Hematopoietic multipotent progenitor cell treated with erythropoietin and hydrocortisone succinate and interleukin-3 and kit ligand, for 6 days (in vitro differentiated cells): ENCODE results near the gene DOK6.

Experiments used
- DNase-seq: peaks from one replicate; pipeline ENCODE4 v3.0.0-alpha.2; 2015

Gene DOK6

DNA sequence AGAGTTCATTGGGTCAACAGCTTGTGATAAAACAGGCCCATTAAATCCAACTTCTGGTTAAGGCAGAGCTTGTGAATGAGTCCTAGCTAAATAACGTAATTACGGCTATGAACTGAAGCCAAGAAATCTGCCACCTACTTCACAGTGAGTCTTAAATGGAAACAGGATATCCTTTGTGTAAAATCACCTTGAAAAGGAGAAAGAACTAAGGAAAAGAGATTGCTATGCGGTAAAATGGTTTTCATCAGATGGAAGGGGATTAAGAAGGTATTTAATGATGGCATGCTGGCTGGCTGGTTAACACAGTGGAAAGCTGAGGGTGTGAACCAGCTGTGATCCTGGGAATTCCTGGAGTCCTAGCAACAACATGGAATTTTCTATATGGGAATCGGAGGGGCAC, 156.6 kb downstream of the DOK6 start:
- no peak for DNase-seq

DNA sequence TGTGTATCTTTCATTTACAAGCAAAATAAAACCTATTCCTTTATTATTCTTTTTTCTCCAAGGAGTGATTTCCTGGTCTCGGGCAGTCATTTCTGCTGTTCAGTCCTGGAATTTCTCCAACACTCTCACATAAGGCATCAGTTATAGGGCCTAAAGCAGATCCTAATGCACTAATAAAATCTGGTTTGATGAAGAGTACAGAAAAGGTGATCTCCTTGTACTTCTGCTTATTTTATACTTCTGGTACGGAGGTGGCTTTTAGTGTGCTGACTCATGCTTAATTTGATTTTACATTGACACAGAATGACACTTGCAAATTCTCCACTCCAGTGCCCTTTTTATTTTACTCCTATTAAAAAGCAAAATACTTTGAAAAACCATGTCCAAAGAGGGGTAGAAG, 157.4 kb downstream of the DOK6 start:
- DNase-seq: no peak

DNA sequence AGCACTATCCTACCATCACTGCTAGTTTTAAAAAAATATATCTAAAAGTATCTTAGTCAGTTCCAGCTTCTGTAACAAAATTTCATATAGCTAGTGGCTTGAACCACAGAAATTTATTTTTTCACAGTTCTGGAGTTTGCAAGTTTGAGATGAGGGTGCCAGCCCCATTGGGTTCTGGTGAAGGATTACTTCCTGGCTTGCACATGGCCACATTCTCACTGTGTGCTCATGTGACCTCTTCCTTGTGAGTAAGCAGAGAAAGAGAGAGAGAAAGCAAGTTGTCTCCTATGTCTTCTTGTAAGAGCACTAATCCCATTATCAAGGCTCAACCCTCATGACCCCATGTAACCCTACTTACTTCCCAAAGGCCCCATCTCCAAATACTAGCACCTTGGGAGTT, 158.9 kb downstream of the DOK6 start:
- no peak for DNase-seq

DNA sequence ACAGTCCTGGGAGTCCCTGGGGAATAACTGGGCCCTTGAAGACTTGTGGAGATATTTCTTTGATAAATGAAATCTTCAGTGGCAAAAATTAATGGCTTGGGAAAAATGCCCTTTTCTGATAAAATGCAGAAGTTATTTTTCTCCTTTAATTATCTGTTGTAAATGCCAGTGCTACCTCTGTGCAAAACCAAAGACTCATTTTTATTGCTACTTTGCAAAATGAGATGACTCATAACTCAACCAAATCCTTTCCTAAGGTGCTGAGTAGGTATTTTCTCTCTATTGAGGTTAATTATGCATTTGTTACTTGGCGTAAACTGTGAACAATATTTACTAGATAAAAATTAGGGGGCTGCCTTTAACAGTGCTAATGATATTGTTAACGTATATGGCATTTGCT, 163.9 kb downstream of the DOK6 start:
- no peak for DNase-seq

DNA sequence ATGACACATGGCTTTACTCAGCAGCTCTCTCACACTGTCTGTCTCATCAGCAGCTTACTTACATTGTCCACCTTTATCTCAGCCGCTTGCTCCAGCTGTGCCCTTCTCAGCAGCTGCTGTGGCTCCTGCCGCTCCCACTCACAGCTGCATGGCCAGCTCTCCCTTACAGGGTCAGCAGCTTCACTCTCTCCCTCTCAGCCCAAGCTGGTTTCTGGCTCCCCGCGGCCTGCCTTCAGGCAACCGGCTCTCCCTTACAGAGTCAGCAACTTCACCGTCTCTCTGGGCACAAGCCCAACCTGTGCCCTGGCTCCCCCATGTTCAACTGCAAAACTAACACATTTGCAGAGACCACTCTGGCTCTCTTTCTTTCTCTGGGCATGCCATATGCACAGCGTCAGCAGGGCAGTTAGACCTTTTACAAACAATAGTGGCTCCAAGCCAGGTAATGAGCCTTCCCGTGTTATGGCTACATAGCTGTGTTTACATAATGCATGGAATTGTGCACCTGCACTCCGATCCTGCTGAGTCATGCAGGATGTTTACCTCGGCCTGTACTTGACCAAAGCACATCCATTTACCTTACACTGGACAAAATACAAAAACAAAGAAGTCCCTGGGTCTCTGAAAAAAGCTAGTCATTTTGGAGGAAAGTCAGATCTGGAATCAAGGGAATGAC, 167.3 kb downstream of the DOK6 start:
- no peak for DNase-seq

DNA sequence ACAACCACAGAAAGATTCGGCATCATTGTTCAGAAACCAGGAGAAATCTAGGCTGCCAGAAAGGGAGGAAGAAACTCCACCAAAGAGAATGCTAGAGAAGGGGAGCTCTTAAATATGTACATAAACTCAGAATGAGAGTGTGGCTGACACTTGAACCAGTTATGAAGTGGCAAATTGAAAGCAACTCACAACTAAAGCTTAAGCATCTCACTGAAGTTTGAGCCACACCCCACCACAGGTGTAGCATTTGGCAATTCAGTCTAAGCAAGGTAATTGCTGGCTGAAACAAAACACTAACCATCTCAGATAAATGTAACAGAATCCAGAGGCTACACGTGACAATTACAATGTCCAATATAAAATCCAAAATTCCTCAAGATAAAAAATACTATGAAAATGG, 168.4 kb downstream of the DOK6 start:
- DNase-seq: no peak

DNA sequence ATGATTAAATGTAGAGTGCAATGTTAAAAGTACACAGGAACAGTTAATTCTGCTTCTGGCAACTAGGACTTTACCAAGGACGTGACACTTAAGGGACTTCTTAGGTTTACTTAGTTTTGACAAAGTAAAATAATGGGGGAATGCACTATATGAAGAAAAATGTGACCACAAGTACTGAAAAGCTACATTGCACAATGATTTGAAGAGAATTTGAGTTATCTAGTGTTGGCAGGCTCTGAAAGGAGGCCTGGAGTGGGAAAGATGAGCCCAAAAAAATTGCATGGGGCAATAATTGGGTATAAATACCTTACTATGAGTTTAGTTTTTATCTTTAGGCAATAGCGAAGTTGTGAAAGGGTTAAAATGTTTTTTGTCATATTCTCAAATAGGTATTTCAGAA, 173.7 kb downstream of the DOK6 start:
- no peak for DNase-seq

DNA sequence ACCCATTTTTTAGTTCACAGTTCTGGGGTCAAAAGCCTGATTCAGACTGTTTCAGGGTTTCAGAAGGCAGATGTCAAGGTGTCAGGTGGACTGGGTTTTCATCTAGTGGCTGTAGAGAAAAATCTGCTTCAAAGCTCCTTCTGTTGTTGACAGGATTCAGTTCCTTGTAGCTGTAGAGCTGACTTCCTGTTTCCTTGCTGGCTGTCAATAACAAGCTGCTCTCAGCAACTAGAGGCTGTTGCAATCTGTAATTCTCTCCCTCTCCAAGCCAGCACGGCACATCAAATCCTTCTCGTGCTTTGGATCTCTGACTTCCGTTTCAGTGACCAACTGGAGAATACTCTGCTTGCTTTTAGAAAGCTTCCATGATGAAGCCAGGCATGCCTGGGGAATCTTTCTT, 179.4 kb downstream of the DOK6 start:
- no peak for DNase-seq

DNA sequence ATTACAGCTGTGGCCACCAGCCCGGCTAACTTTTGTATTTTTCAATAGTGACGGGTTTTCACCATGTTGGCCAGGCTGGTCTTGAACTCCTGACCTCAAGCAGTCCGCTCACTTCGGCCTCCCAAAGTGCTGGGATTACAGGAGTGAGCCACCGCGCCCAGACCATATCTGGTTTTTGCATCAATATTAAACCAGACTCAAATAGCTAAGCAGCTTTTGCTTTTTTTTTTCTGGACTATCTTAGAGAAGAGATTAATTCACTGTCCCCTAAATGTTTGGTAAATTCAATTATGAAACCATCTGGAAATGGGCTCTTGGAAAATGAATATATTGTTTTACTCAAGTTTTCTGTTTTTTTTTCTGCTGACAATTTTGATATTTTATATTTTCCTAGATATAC, 183.7 kb downstream of the DOK6 start:
- DNase-seq: no peak

DNA sequence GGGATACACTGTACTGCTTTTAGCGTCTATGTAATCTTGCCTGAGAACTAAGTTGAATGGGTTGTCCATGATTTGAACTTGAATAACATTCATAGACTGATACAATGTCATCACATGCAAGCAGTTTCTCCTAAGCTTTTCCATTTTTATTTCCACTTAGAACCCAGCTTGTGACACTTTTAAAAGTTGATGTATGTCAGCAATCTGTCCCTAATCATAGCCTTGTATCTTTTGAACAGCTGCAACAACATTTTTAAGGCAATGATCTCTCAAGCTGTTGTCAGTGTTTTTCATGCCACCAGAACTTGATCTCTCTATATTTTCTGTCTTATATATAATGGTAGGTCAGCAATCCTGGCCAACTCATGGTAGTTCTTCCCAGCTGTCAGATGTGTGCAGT, 185.0 kb downstream of the DOK6 start:
- no peak for DNase-seq

DNA sequence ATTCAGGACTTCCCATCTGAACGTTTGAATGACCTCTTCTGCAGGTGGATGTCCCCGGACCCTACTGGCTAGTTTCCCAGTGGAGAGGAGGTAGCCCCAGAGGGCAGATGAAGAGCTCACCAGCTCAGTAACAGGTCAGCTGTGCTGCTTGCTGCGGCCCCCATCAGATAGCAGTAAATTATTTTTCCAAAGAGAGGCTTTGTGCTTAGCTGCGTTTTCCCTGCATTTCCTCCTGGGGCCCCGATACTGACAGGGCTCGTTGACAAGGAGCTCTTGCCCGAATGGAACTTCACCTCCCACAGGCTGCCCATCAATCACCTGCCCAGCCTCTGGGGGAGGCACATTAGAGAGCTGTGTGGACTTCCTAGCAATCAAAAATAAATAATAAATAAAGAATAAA, 185.8 kb downstream of the DOK6 start:
- no peak for DNase-seq

DNA sequence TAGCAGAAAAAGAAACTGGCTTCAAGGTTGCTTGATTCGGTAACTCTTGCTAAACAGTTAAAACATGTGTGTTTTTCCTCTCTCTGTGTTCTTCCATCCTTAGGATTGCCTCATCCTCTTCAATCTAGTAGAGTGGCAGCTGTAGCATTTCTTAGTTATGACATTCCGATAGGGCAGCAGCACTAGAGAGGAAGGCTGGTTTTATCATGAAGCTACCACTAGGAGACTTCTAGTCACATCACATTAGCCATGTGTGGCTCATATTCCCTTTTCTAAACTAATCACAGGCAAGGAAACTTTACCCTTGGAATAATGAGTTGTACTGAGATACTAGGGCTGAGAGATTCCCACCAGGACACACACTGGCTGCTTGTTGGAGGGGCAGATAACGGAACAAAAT, 187.6 kb downstream of the DOK6 start:
- no peak for DNase-seq

DNA sequence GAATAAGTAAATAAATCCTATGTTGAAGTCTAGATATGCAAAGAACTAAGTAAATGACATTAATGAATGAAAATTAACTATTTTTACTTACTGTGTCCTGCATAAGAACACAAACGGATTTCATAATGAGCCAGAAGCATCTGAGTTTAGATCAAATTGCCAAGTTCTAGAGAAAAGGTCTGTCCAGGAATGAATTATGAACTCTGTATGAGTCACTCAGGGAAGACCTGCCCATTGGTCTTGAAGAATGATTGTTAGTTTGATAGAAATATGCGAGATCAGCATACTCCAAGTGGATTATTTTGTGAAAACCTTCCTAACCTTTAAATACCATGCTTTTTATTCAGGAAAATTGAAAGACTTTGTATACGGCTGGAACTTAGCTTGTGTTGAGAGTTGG, 189.5 kb downstream of the DOK6 start:
- DNase-seq: no peak

DNA sequence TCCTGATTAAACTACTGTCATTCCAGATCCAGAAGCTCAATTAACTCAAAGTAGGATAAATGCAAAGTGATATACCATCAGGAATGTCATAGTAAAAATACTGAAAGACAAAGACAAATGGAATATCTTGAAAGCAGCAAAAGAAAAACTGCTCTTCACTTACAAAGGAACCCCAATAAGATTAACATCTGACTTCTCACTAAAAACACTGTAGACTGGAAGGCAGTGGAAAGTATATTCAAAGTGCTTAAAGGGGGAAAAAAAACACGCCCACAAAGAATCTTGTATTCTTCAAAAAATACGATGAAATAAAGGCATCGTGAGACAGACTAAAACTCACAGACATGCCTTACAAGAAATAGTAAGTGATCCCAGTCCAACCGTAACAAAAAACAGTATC, 195.7 kb downstream of the DOK6 start:
- no peak for DNase-seq

DNA sequence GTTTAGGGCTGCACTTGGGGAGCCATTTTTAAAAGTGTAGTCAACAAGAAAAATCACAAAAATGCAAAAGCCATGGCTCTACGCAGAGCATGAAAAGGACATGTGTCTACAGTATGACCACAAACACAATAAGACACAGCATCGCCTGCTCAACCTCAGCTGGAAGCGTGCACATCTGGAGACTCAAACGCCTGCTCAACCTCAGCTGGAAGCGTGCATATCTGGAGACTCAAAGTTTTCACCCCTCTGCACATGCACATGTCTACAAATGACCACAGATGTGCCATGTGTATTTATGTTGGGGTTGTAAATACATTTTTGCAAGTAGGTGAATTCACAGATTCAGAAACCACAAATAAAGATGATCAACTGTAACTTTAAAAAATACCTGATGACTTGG, 196.9 kb downstream of the DOK6 start:
- DNase-seq: no peak

DNA sequence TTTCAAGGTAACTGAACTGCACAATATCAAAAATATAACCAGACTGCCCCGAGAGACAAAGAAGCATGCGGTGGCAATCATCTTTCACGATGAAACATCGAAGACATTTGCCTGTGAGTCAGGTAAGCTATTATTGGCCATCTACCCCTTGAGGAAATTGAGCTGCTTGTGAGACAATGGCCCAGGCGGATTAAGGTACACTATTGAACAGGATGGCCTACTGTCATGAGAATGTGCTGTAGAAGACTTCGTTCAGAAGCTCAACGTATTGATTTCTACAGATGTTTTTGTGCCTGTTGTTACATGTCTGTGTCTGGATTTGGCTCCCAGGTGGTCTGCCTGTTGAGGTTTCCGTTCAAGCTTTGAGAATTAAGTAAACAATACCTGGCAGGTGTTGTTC, 198.7 kb downstream of the DOK6 start:
- no peak for DNase-seq

DNA sequence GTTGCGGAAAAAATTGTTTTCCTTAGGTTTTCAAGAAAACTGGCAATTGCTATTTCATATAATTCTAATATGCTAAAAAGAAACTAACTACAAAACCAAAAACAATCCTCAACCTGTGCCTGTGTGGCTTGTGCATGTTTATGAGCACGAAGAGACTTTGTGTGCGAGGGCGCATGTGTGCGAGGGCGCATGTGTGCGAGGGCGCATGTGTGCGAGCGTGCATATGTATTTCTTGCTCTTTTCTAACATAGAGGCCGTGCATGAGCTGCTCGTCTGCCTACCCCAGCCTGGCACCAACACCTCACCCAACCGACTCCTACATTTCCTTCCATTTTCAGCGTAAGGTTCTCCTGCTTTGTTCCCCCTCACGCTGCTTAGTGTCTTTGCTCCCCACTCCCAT, 211.6 kb downstream of the DOK6 start:
- no peak for DNase-seq

DNA sequence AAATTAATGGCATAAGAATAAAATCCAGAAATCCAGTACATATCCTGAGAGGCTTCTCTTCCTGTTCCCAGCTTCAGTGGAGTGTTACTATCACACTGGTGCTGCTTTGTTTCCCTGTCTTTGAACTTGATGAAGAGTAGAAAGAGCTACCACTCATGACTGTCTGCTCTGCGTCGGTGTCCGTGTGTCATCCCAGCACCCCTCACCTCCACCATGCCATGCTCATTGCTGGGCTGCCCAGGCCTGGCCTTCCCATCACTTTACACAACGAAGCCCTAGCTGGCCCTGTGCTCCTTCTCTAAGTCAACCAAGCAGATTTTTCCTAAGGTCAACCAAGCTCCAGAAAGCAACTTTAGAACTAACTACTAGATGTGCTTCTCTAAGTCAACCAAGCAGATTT, 215.4 kb downstream of the DOK6 start:
- DNase-seq: no peak

DNA sequence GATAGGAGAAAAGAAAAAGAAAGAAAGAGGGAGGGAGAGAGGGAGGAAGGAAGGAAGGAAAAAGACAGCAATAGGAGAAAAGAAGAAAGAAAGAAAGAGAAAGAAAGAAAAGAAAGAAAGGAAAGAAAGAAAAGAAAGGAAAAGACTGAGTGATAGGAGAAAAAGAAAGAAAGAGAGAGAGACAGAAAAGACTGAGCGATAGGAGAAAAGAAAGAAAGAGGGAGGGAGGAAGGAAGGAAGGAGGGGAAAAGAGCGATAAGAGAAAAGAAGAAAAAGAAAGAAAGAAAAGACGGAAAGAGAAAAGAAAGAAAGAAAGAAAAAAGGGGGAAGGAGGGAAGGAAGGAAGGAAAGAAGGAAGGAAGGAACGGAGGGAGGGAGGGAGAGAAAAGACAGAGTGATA, 216.7 kb downstream of the DOK6 start:
- DNase-seq: no peak

DNA sequence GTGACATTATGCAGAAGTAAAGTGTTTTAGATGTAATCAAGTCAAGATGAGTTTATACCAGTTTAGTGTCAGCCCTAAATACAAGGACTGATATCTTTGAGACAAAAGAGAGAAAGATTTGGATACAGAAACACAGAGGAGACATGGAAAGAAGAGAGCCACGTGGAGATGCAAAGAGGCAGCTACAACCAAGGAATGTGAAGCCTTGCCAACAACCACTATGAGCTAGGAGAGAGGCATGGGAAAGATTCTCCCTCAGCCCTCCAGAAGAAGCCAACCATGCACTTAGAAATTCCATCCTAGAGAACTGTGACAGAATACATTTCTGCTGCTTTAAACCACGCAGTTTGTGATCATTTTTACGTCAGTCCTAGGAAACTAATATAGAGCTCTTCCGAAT, 217.2 kb downstream of the DOK6 start:
- no peak for DNase-seq

DNA sequence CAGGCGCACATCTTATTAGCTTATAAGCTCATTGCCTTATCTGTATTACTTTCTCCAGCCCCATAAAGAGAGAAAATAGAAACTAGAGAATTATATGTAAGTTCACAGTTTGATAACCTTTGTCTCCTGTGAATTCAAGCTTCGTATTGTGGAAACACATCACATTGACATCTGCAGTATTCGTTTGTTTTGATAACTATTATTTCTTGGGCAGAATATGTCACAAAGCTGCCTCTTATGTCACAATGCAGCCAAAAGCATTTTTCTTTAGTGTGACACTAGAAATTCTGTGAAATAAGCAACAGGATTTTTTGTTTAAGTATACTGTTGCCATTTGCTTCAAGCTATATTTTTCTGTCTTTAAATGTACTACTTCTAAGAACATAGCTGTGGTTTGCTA, 221.5 kb downstream of the DOK6 start:
- DNase-seq: no peak

DNA sequence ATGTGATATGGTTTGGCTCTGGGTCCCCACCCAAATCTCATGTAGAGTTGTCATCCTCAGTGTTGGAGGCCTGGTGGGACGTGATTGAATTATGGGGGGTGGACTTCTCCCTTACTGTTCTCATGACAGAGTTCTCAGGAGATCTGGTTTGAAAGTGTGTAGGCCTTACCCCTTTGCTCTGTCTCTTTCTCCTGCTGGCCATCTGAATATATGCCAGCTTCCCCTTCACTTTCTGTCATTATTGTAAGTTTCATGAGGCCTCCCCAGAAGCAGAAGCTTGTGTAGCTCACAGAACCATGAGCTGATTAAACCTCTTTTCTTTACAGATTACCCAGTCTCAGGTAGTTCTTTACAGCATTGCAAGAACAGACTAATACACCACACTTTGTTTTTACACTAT, 222.3 kb downstream of the DOK6 start:
- no peak for DNase-seq

DNA sequence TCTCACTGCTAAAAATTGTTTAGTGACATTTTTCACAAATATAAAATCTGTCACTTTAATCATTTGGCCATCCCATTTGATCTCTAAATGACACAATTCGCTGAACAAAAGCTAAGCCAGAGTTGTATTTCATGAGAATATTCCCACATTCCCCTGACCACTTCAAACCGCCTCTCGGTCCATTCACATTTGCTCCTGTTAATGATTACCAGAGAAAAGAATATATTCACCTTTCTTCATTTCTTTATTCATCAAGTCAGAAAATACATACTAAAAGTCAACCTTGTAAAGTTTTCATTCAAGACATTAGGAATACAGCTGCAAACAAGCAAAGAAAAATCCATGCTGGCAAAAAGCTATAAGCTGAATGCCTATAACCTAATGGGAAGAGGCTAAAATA, 225.5 kb downstream of the DOK6 start:
- no peak for DNase-seq

DNA sequence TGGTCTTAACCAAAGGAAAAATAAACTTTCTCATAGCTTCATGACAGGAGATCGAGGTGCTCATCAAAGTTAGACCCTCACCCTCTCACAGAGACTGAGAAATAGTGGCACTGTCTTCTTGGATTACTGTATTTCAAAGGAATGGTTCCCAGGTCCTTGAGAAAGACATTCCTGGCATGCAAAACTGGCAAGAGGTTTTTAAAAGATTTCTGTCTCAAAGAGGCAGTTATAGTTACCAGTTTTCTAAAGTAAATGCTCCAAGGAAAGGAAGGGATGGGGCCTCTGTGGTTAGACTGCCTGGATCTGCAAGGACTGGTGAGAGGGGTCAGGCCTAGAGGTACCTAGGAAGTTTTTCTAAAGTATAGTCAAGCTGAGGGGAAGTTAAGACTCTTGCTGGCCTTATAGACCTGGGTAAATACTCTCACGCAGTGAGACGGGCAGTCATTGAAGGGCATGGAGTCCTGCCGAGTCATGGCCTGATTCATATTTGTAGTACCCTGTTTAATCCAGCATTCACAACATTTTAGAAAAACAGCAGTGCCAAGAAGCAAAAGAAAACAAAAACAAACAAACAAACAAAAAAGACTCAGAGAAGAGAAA, 226.1 kb downstream of the DOK6 start:
- DNase-seq: no peak

DNA sequence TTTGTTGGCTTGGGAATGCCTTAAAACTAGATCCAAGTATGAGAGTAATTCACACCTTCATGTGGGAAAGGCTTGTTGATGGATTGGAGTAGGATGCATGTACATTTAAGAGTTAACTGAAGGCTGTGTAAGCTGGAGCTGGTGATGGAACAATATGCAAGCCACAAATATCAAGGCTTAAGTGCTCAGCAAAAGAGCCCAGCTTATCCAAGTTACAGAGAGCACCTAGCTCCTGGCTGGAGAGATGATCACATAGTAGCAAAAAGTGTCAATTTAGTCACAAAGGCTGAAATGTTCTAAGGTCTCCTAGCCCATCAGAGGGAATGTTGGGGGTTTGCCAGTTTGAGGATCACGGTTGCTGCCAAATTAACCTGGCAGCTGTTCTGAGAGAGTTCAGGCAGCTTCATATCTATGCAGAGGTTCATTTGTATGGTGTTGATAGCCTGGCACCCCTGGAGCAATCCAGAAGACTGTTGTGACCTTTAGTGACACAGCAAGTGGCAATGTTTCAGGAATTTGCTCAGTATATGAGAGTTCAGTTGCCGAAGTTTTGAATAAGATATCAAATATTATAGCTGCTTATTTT, 228.2 kb downstream of the DOK6 start:
- no peak for DNase-seq
